ENCODE measurements around the gene CMTM8.

The CMTM8 gene

GRCh38 chr3:32236377-32236776 is 2.1 kb upstream of the CMTM8 start:
- DNase-seq = no peak

GRCh38 chr3:32237670-32238452 is 619 bp upstream of the CMTM8 start:
- peak; percentile 19 to 31 for DNase-seq

- peak; percentile 33 to 51 for DNase-seq
Measured at GRCh38 chr3:32239307-32240158, 1.1 kb downstream of the CMTM8 start.

GRCh38 chr3:32240159-32240545 is 1.7 kb downstream of the CMTM8 start:
- peak; percentile 16 to 67 for DNase-seq

GRCh38 chr3:32241100-32241499 is 2.6 kb downstream of the CMTM8 start:
- no peak for DNase-seq

- no peak for DNase-seq
Measured at GRCh38 chr3:32243519-32243918, 5.0 kb downstream of the CMTM8 start.

GRCh38 chr3:32245200-32245599 is 6.7 kb downstream of the CMTM8 start:
- no peak for DNase-seq

- peak in 1 of 2 experiments; percentile 17 for DNase-seq
Measured at GRCh38 chr3:32246079-32246675, 7.7 kb downstream of the CMTM8 start.

- no peak for DNase-seq
Measured at GRCh38 chr3:32249184-32249782, 10.8 kb downstream of the CMTM8 start.

GRCh38 chr3:32254268-32254667 is 15.8 kb downstream of the CMTM8 start:
- DNase-seq = no peak

- no peak for DNase-seq
Measured at GRCh38 chr3:32255345-32255744, 16.9 kb downstream of the CMTM8 start.

GRCh38 chr3:32256206-32256605 is 17.7 kb downstream of the CMTM8 start:
- no peak for DNase-seq

- DNase-seq = no peak
Measured at GRCh38 chr3:32257042-32257441, 18.6 kb downstream of the CMTM8 start.

- DNase-seq = no peak
Measured at GRCh38 chr3:32257641-32258438, 19.4 kb downstream of the CMTM8 start.

- no peak for DNase-seq
Measured at GRCh38 chr3:32258869-32259268, 20.4 kb downstream of the CMTM8 start.

- DNase-seq = no peak
Measured at GRCh38 chr3:32261545-32261944, 23.1 kb downstream of the CMTM8 start.

- DNase-seq = no peak
Measured at GRCh38 chr3:32262201-32262600, 23.7 kb downstream of the CMTM8 start.

GRCh38 chr3:32274306-32274705 is 35.8 kb downstream of the CMTM8 start:
- DNase-seq = no peak

GRCh38 chr3:32275506-32275905 is 37.0 kb downstream of the CMTM8 start:
- DNase-seq = no peak

- DNase-seq = no peak
Measured at GRCh38 chr3:32276279-32276841, 37.9 kb downstream of the CMTM8 start.

- no peak for DNase-seq
Measured at GRCh38 chr3:32278714-32279113, 40.2 kb downstream of the CMTM8 start.
